ENCODE results near the gene WAPL. TPM values are rescaled to one million over a fixed set of nuclear protein-coding genes. Genes with fewer than 3 reads are reported as not detected.
"Not testable (repeated sequence)": the region's sequence is repeated elsewhere in the genome, so short reads cannot be mapped to it uniquely, and the experiment has no call there.

WAPL gene
- polyA plus RNA-seq (2013, experiment 1 of 2): 28.7 TPM
- 29.0 TPM for polyA plus RNA-seq (2013, experiment 2 of 2)

- no peak within 1 kb of the TSS for H3K4ac ChIP-seq (ENCODE audit: low read length)
- H2BK12ac ChIP-seq (ENCODE audit: low read length): no peak within 1 kb of the TSS
- H3K14ac ChIP-seq (ENCODE audit: low read length): peak within 1 kb of the TSS; percentile 94
- H3K4me1 ChIP-seq (ENCODE audit: control insufficient read depth in 2 of 2, insufficient read depth in 1 of 2, low read depth in 1 of 2, low read length in 2 of 2): peaks cover 5 to 13% of the 10 kb centered on the region in 2 donors
- H3K23ac ChIP-seq (ENCODE audit: low read depth, low read length, poor library complexity): peak within 1 kb of the TSS; percentile 83
- H2BK120ac ChIP-seq (ENCODE audit: low read depth, low read length): peak within 1 kb of the TSS; percentile 89
- H3K9ac ChIP-seq (ENCODE audit: low read depth, low read length, poor library complexity): peak within 1 kb of the TSS; percentile 98
- no peaks in the 10 kb centered on the region for H3K27me3 ChIP-seq (ENCODE audit: control insufficient read depth in 3 of 3, insufficient read depth in 3 of 3, low read depth in 1 of 3, low read length in 3 of 3)
- peak within 1 kb of the TSS; percentile 95 for H3K18ac ChIP-seq (ENCODE audit: low read length)
- H2AFZ ChIP-seq (ENCODE audit: low read length): peak within 1 kb of the TSS; percentile 96
- peak within 1 kb of the TSS; percentile 45 for H4K8ac ChIP-seq (ENCODE audit: low read depth, low read length)
- H2BK15ac ChIP-seq (ENCODE audit: low read length): peak within 1 kb of the TSS; percentile 94
- peak within 1 kb of the TSS; percentile 73 for H2BK5ac ChIP-seq (ENCODE audit: low read length)
- peaks cover 2 to 20% of the 10 kb centered on the region in 2 donors for H3K36me3 ChIP-seq (replicated peaks in 1 of 2; ENCODE audit: control insufficient read depth in 2 of 2, insufficient read depth in 2 of 2, low read length in 2 of 2)
- no peaks in the 10 kb centered on the region for H3K9me3 ChIP-seq (replicated peaks in 1 of 2; ENCODE audit: control insufficient read depth in 2 of 2, insufficient read depth in 1 of 2, low read depth in 1 of 2, low read length in 2 of 2)
- H3K27ac ChIP-seq (replicated peaks; ENCODE audit: low read length): peak within 1 kb of the TSS; percentile 70
- DNase-seq (ENCODE audit: low spot score): peak; percentile 96
- H4K91ac ChIP-seq (ENCODE audit: low read depth, low read length, poor library complexity): no peak within 1 kb of the TSS
- H2AK5ac ChIP-seq (ENCODE audit: low read depth, low read length): peak within 1 kb of the TSS; percentile 85
- H3K4me2 ChIP-seq (ENCODE audit: insufficient read depth, low read length, poor library complexity, severe bottlenecking): peak within 1 kb of the TSS; percentile 77
- peak within 1 kb of the TSS; percentile 95 to 99 for H3K4me3 ChIP-seq (ENCODE audit: low read length in 2 of 2)
- H3K79me1 ChIP-seq (ENCODE audit: low read depth, low read length): peaks cover 11% of the 10 kb centered on the region
- WGBS, 2 donors (ENCODE audit: extremely low coverage in 2 of 2, insufficient read length in 2 of 2, insufficient replicate concordance in 1 of 2): no CpG with 5 or more reads among the region's 87 CpGs
Measured at GRCh38 chr10:86521678-86522509, at the start of gene WAPL. TSS of gene WAPL (minus strand) at chr10:86521792. CDS start at chr10:86518069, 3,723 bp downstream.

- H3K4ac ChIP-seq (ENCODE audit: low read length): no peak overlapping the region
- no peak overlapping the region for H3K27ac ChIP-seq (replicated peaks; ENCODE audit: low read length)
- H3K79me1 ChIP-seq (ENCODE audit: low read depth, low read length): no peaks in the 10 kb centered on the region
- no peaks in the 10 kb centered on the region for H3K4me1 ChIP-seq (ENCODE audit: control insufficient read depth in 2 of 2, insufficient read depth in 1 of 2, low read depth in 1 of 2, low read length in 2 of 2)
- no peak overlapping the region for H3K9ac ChIP-seq (ENCODE audit: low read depth, low read length, poor library complexity)
- H3K4me2 ChIP-seq (ENCODE audit: insufficient read depth, low read length, poor library complexity, severe bottlenecking): no peak overlapping the region
- no peak overlapping the region for H3K18ac ChIP-seq (ENCODE audit: low read length)
- DNase-seq (ENCODE audit: low spot score): no peak
- peaks cover 0 to 4% (median 0%) of the 10 kb centered on the region in 3 experiments for H3K27me3 ChIP-seq (ENCODE audit: control insufficient read depth in 3 of 3, insufficient read depth in 3 of 3, low read depth in 1 of 3, low read length in 3 of 3)
- H4K91ac ChIP-seq (ENCODE audit: low read depth, low read length, poor library complexity): no peak overlapping the region
- H3K9me3 ChIP-seq (replicated peaks in 1 of 2; ENCODE audit: control insufficient read depth in 2 of 2, insufficient read depth in 1 of 2, low read depth in 1 of 2, low read length in 2 of 2): no peaks in the 10 kb centered on the region
- no peak overlapping the region for H2AFZ ChIP-seq (ENCODE audit: low read length)
- H3K23ac ChIP-seq (ENCODE audit: low read depth, low read length, poor library complexity): no peak overlapping the region
- no peaks in the 10 kb centered on the region for H3K36me3 ChIP-seq (replicated peaks in 1 of 2; ENCODE audit: control insufficient read depth in 2 of 2, insufficient read depth in 2 of 2, low read length in 2 of 2)
- H2AK5ac ChIP-seq (ENCODE audit: low read depth, low read length): no peak overlapping the region
- no peak overlapping the region for H2BK12ac ChIP-seq (ENCODE audit: low read length)
- H2BK15ac ChIP-seq (ENCODE audit: low read length): no peak overlapping the region
- H3K4me3 ChIP-seq (ENCODE audit: low read length in 2 of 2): no peak overlapping the region
- no peak overlapping the region for H2BK5ac ChIP-seq (ENCODE audit: low read length)
- H4K8ac ChIP-seq (ENCODE audit: low read depth, low read length): no peak overlapping the region
- no peak overlapping the region for H2BK120ac ChIP-seq (ENCODE audit: low read depth, low read length)
- H3K14ac ChIP-seq (ENCODE audit: low read length): no peak overlapping the region
Measured at GRCh38 chr10:86569335-86569734, 47.7 kb upstream of the WAPL start.

- not testable (repeated sequence) for H3K4me3 ChIP-seq (ENCODE audit: low read length in 2 of 2); H2AFZ ChIP-seq (ENCODE audit: low read length); H3K23ac ChIP-seq (ENCODE audit: low read depth, low read length, poor library complexity); H3K4ac ChIP-seq (ENCODE audit: low read length); H3K79me1 ChIP-seq (ENCODE audit: low read depth, low read length); H3K18ac ChIP-seq (ENCODE audit: low read length); H3K36me3 ChIP-seq (replicated peaks in 1 of 2; ENCODE audit: control insufficient read depth in 2 of 2, insufficient read depth in 2 of 2, low read length in 2 of 2); H3K4me2 ChIP-seq (ENCODE audit: insufficient read depth, low read length, poor library complexity, severe bottlenecking); H2BK15ac ChIP-seq (ENCODE audit: low read length); H4K91ac ChIP-seq (ENCODE audit: low read depth, low read length, poor library complexity); H3K9me3 ChIP-seq (replicated peaks in 1 of 2; ENCODE audit: control insufficient read depth in 2 of 2, insufficient read depth in 1 of 2, low read depth in 1 of 2, low read length in 2 of 2); H2BK12ac ChIP-seq (ENCODE audit: low read length); H2BK5ac ChIP-seq (ENCODE audit: low read length); H3K27me3 ChIP-seq (ENCODE audit: control insufficient read depth in 3 of 3, insufficient read depth in 3 of 3, low read depth in 1 of 3, low read length in 3 of 3); H2AK5ac ChIP-seq (ENCODE audit: low read depth, low read length); H3K9ac ChIP-seq (ENCODE audit: low read depth, low read length, poor library complexity); H4K8ac ChIP-seq (ENCODE audit: low read depth, low read length); H2BK120ac ChIP-seq (ENCODE audit: low read depth, low read length); H3K14ac ChIP-seq (ENCODE audit: low read length); H3K4me1 ChIP-seq (ENCODE audit: control insufficient read depth in 2 of 2, insufficient read depth in 1 of 2, low read depth in 1 of 2, low read length in 2 of 2); DNase-seq (ENCODE audit: low spot score); H3K27ac ChIP-seq (replicated peaks; ENCODE audit: low read length)
- no CpG with 5 or more reads among the region's 2 CpGs for whole genome bisulfite sequencing, 2 donors (ENCODE audit: extremely low coverage in 2 of 2, insufficient read length in 2 of 2, insufficient replicate concordance in 1 of 2)
Measured at GRCh38 chr10:86566518-86566917, 44.9 kb upstream of the WAPL start.

- not testable (repeated sequence) for H2BK5ac ChIP-seq (ENCODE audit: low read length); H3K4me3 ChIP-seq (ENCODE audit: low read length in 2 of 2); H2AFZ ChIP-seq (ENCODE audit: low read length); H3K79me1 ChIP-seq (ENCODE audit: low read depth, low read length); H3K9me3 ChIP-seq (replicated peaks in 1 of 2; ENCODE audit: control insufficient read depth in 2 of 2, insufficient read depth in 1 of 2, low read depth in 1 of 2, low read length in 2 of 2); H4K91ac ChIP-seq (ENCODE audit: low read depth, low read length, poor library complexity); H3K27me3 ChIP-seq (ENCODE audit: control insufficient read depth in 3 of 3, insufficient read depth in 3 of 3, low read depth in 1 of 3, low read length in 3 of 3); H3K18ac ChIP-seq (ENCODE audit: low read length); H3K14ac ChIP-seq (ENCODE audit: low read length); H2AK5ac ChIP-seq (ENCODE audit: low read depth, low read length); H2BK120ac ChIP-seq (ENCODE audit: low read depth, low read length); H3K4me1 ChIP-seq (ENCODE audit: control insufficient read depth in 2 of 2, insufficient read depth in 1 of 2, low read depth in 1 of 2, low read length in 2 of 2); H3K4ac ChIP-seq (ENCODE audit: low read length); H3K23ac ChIP-seq (ENCODE audit: low read depth, low read length, poor library complexity); H2BK15ac ChIP-seq (ENCODE audit: low read length); H2BK12ac ChIP-seq (ENCODE audit: low read length); DNase-seq (ENCODE audit: low spot score); H3K27ac ChIP-seq (replicated peaks; ENCODE audit: low read length); H3K9ac ChIP-seq (ENCODE audit: low read depth, low read length, poor library complexity); H3K36me3 ChIP-seq (replicated peaks in 1 of 2; ENCODE audit: control insufficient read depth in 2 of 2, insufficient read depth in 2 of 2, low read length in 2 of 2); H3K4me2 ChIP-seq (ENCODE audit: insufficient read depth, low read length, poor library complexity, severe bottlenecking); H4K8ac ChIP-seq (ENCODE audit: low read depth, low read length)
- no CpG with 5 or more reads among the region's 6 CpGs for WGBS, 2 donors (ENCODE audit: extremely low coverage in 2 of 2, insufficient read length in 2 of 2, insufficient replicate concordance in 1 of 2)
Measured at GRCh38 chr10:86563338-86563737, 41.7 kb upstream of the WAPL start.

Data from neuronal stem cell (in vitro differentiated cells).